HG03457 (cell line): ENCODE results near the gene GAS6.
"Not testable (repeated sequence)": the region's sequence is repeated elsewhere in the genome, so short reads cannot be mapped to it uniquely, and the experiment has no call there.

Experiments
- ATAC-seq: cut with Tn5 transposase; IDR thresholded peaks from one replicate; pipeline ENCODE4 v1.9.1; 2021; ENCODE audit warnings: moderate number of reproducible peaks; ENCODE audit not compliant: unreplicated experiment

The GAS6 gene

DNA sequence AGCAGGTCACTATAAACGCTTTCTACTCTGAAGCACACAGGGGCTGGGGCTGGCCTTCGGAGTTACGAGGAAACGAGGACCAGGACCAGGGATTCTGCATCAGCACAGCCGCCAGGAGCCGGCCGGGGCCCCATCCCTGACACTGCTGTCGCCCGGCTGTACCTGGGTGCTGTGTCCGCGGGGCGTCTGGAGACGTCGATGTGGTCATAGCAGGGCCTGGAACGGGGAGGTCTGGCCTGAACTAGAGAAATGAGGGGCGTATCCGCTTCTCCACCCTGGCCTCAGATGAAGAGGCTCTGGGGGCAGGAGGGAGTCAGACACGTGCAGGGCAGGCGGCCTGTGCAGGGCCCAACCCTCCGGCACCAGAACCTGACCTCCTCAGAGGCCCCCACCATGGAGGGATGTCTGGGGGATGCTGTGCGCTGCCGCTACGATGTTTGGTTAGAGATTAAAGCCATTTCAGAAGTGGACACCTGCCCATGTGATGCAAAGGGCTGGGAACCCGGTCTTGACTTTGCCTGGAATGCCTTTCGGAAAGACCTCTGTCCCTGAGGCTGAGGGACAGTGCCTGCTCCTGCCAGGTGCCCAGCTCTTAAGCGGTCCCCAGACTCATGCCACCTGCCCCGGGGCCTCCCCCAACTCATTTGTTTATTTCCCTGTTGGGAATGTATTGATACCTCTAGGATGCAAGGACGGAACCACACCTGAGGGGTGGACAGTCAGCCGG, 21.4 kb downstream of the GAS6 start:
- no peak for ATAC-seq

DNA sequence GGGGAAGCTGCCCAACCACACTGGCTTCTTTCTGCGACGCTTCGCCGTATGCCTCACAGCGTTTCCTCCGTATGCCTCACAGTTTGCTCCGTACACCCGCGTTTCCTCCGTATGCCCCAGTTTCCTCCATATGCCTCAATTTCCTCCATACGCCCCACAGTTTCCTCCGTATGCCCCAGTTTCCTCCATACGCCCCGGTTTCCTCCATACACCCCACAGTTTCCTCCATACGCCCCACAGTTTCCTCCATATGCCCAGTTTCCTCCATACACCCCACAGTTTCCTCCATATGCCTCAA, 22.6 kb downstream of the GAS6 start:
- no peak for ATAC-seq

DNA sequence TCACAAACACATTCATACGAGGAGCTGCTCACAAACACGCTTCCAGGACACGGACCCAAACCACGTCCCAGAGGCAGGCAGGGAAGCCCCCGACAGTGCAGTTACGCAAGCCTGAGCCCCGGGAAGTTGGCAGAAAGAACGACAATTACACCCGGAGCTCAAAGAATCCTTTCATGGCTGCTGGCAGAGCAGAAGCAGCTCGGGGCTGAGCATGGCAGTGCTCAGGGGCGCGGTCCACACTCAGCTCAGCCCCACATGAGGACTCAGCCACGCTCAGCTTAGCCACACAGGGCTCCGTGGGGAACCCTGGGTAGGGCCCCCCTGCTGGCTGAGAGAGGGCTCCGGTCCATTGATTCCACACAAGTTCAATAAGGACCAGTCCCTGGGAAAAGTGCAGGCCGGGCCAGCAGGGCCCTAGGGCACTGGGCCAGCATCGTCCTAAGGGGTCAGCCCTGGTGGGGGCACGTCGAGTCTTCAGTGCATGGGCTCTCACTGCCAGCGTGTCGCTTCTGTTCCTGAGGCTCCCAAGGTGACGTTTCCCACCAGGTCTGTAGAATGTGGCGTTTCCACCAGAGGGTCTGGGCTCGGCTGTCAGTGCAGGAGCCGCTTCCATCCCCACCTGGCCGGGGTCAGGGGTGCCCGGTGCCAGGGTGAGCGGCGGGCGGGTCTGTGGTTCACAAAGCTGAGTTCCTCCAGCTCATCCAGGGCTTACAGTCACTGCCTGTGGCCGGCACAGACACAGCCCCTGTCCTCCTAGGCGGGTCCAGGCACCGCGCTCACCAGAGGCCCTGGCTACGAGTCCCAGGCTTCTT, 23.1 kb downstream of the GAS6 start:
- ATAC-seq = no peak

DNA sequence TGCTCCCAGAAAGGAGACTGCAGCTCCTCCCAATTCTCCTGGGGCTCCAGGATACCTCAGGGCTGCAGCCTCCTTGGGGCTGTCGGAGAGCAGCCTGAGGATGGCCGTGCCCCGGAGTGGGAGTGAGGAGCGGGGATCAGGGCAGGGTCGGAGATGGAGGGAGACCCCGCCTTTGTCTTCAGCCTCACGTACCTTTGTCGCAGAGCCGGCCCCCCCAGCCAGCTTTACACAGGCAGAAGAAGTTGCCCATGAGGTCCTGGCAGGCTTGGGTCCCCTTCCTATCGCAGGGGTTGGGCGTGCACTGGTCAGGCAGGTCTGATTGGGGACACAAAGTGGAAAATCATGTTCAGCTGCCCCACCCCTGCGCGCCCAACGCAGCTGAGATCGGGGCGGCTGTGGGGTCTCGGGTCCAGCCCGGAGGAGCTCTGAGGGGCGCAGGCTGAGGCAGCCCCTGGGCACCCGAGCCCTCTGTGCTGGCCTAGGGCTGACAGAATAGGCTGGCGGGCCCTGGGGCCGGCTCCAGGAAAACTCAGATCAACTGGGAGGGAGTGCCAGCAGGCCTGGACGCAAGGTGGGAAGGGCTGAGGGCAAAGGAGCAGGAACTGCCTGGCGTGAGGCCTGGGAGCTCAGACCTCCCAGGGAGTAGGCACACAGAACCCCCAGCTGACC, 24.2 kb downstream of the GAS6 start:
- no peak for ATAC-seq

DNA sequence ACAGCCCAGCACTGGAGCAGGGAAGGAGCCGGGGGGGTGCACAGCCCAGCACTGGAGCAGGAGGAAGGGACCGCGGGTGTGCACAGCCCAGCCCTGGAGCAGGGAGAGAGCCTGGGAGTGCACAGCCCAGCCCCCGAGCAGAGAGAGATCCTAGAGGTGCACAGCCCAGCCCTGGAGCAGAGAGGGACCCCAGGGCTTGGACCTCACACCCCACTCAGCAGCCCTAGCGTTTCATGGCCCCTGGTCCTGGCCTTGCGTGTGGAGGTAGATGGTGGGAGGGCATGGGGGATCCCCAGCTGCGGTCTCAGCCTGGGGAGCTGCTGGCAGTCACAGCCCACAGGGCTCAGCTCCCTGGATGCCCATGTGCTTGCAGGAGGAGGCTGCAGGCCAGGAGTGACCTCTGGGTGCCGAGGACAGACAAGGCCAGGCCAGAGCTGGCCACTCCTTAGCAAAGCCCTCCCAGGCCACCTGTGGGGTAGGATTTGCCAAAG, 25.1 kb downstream of the GAS6 start:
- no peak for ATAC-seq

DNA sequence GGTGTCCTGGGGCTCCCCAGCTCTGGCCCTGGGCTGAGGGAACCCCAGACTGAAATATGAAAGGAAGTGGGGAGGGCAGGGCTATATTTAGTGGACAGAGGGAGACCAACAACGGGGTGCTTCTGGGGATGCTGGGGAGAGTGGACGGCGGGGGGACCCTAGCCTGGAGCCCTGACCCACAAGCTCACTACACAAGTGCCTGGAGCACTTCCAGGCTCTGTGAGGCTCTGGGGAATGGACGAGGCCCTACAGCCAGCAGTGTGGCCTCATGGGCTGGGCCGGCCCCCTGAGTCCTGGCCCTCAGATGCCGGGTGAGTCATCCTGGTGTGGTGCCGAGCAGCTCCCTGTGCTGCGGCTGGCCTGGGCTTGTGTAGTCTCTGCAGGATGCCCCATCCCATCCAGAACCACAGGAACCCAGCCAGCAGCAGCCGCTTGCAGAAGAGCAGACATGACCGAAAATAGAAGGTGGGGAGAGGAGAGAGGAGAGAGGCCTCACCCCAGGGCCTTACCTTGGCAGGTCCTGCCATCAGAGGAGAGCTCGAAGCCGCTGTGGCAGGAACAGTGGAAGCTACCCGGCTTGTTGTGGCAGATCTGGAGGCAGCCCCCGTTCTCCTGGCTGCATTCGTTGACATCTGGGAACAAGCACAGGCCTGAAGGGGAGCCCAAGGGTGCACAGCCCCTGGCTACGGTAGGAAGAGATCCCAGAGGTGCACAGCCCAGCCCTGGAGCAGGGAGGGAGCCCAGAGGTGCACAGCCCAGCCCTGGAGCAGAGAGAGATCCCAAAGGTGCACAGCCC, 26.1 kb downstream of the GAS6 start:
- no peak for ATAC-seq

DNA sequence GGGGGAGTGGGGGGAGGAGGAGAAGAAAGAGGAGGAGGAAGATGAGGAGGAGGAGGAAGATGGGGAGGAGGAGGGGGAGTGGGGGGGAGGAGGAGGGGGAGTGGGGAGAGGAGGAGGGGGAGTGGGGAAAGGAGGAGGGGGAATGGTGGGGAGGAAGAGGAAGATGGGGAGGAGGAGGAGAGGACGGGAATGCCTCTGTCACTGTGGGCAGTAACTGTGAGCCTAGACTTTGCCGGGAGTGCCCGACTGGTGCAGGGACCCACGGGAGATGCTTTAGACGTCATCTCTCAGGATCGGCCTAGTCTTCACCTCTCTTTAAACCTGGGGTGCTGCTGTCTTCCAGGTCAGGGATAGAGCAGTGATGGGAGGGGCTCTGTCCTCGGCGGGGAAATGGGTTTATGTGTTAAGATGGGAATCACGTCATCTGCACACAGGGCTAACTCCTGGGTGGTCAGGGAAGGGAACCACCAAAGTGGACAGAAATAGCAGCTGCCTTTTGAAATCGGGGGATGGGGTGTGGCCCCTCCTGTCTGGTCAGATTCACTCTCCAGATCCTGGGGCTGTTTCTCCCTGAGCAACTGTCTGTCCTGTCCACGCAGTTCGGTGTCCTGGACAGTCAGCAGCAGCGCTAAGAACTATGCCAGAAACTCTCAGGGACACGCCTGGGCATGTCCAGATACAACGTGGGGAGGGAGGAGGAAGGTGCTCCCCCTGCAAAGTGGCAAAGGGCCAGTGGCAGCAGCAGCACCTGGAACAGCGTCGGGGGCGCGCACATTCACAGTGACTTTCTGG, 26.9 kb downstream of the GAS6 start:
- no peak for ATAC-seq

DNA sequence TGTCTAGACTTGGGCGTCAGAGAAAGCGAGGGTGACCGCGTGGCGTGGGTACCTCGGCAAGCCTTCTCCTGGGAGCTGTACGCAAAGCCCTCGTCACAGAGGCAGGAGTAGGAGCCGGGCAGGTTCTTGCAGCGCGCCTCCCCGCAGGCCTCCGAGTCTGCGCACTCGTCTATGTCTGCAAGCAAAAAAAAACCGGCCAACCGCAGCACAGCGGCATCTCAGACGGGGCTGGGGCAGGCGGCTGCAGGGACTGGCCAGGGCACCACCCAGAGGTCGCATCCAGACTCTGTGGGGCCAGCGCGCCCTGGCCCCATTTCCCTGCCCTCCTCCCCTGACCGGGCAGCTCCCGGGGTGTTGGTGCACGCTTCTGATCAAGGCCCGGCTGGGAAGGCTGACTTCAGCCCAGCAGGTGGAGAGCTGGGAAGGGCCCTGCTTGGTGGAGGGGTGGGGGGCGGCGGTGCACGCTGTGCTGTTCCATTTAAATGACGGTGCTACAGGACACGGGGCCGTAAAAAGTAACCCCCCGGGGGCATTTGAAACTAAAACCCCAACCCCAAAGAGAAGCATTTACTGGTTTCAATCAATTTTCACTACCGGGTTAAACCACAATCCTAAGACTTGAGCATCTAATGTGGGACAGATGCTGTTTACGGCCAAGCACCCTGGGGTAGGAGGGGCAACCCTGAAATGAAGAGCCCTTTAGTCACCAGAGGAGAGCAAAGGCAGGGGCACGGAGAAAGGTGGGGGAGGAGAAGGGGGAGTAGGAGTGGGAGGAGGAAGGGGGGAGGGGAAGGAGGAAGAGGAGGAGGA, 28.2 kb downstream of the GAS6 start:
- no peak for ATAC-seq

DNA sequence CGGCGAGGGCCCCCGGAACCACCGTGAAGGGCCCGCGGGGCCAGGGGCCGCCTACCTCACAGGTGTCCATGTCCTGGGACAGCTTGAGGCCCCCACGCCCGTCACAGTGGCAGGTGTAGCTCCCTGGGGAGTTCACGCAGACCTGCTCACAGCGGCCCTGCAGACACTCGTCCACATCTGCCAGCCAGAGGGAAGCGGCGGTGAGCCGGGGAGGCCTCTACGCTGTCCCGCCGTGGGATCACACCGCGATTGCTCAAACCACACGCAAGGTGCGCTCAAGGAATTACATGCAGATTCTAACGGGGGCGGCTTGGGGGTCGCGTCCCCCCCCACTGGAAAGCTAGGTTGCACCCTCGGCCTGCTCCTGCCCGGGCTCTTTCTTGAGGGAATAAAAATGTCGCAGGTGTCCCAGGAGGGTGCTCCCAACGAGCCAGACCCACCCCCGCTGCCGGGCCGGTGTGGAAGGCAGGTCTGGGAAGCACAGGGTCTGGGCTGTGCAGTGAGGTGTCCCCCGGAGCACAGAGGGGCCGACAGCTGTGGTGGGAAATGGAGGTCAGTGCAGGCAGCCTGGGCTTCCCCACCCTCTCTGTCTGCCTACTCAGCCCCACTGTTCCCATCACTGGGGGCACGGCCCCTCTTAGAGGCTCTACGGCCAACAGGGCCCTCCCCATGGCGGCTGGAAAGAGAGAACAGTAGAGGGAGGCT, 29.2 kb downstream of the GAS6 start:
- ATAC-seq = no peak

DNA sequence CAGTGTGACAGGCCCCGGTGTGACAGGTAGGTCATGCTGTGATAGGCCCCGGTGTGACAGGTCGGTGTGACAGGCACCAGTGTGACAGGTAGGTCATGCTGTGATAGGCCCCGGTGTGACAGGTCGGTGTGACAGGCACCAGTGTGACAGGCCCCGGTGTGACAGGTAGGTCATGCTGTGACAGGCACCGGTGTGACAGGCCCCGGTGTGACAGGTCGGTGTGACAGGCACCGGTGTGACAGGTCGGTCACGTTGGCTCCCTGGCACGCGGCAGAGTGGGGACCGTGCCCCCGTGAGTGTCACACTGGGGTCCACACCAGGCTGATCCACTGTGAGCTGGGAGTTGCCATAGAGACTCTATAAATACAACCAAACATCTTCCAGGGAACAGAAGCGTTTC, 29.9 kb downstream of the GAS6 start:
- not testable (repeated sequence) for ATAC-seq

DNA sequence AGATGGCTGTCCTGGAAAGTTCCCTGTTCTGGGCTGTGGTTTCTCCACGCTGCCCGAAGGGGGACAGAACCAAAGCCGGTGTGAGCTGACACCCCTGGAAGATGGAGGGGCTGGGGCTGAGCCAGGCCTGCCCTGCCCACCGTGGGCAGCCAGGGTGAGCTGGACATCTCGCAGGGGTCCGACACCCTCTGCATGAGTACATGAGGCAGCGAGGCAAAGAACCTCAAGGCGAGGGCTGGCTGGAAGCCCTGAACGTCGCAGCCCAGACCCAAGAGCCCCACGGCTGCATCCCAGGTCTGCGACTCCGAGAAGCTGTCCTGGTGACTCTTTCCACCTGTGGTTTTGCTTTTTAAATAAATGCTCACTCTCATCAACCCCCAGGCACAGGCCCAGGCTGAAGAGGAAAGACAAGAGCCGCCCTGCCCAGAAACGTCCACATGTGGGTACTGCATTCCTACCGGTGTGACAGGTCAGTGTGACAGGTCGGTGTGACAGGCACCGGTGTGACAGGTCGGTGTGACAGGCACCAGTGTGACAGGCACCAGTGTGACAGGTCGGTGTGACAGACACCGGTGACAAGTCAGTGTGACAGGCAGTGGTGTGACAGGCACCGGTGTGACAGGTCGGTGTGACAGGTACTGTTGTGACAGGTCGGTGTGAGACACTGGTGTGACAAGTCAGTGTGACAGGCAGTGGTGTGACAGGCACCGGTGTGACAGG, 30.6 kb downstream of the GAS6 start:
- ATAC-seq = no peak

DNA sequence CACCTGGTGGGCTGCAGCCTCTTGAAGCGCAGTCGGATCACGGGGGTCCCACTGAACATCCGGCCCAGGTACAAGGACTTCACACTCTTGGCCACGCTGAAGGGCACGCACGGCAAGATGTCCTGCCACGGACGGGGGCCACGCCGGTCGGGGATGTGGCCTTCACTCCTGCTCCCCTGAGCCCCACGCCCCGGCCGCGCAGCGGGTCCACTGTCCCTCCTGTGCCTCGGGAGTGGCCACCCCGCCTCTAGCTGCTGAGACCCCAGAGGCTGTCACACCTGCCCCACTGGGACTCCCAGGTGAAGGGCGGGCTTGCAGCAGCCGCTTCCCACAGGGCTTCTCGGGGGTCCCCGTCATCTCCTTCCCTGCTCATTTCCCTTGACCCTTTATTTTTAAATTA, 31.2 kb downstream of the GAS6 start:
- no peak for ATAC-seq

DNA sequence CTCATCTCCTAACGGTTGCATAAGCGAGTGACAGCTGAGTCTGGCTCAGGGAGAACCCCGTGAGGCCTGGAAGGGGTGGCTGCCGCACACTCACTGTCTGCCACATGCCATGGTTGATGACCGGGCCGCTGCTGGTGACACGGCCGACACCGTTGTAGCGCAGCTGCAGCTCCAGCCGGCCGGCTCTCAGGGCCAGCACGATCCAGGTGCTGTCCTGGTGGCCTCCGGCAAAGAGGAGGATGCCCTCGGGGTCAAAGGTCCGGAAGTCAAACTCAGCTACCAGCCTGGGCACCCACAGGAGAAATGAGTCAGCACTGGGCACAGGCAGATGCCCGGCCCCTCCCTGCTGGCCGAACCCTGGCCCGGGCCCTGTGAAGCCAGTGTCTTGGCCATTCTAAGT, 31.7 kb downstream of the GAS6 start:
- ATAC-seq = no peak

DNA sequence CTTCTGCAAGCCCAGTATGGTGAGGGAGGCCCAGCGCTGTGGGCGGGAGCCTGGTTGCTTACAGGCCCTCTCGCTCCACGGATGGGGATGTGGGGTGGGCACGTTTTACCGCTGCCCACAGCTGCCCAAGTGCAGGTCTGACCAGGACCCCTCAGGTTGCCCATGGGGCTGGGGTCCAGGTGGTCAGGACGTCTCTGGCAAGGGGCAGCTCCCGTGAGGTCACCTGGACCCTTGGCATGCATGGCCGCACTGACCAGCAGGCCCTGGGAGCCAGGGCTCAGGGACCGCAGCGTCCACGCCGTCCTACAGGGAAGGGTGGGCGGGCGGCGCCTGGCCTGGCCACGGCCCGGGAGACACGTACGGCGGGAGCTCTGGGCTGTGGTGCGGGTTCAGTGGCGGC, 32.8 kb downstream of the GAS6 start:
- ATAC-seq = no peak

DNA sequence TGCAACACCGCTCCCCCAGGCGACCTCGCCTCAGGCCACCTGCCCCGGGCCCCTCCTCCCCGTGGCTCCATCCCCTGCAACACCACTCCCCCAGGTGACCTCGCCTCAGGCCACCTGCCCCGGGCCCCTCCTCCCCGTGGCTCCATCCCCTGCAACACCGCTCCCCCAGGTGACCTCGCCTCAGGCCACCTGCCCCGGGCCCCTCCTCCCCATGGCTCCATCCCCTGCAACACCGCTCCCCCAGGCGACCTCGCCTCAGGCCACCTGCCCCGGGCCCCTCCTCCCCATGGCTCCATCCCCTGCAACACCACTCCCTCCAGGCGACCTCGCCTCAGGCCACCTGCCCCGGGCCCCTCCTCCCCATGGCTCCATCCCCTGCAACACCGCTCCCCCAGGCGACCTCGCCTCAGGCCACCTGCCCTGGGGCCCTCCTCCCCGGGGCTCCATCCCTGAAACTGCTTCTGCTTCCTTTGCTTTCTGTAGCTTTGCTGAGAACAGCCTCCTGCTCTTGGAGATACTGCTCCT, 33.4 kb downstream of the GAS6 start:
- not testable (repeated sequence) for ATAC-seq

DNA sequence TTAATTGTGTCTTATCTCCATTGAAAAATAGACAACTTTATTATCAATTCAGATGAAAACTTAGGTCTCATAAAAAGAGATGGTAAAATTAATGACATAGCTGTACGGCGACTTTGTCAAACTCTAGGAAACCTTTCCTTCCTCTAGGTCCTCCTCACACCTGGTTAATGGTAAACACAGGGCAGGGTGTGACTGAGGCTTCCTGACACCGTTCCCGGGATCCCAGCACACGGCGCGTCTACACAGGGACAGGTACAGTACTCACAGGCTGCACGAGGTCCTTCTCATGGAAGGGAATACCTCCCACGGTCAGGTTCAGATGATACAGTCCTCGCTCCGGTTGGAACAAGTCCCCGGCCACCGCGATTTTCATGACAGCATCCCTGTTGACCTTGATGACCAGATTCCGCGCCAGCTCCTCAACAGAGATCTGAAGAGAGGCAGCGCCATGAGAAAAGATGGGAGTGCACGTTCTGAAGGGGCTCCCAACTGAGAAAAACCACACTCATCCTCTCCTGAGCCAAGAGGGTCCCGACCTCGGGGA, 35.5 kb downstream of the GAS6 start:
- no peak for ATAC-seq

DNA sequence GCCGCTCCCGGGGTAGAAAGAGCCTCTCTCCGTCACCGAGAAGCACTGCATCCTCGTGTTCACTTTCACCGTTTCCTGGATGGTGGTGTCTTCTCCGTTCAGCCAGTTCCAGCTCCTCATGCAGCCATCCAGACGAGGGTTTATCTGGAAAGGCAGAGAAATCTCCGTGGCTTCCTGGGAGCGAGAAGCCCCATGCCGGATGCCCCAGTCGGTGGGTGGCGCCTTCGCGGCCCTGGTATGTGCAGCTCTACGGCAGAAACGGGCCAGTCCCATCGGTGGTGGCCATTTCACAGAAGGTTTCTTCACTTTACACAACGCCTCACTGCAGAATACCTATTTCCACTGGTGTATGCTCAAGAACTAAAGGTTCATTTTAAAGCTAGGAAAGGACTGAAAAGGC, 36.9 kb downstream of the GAS6 start:
- ATAC-seq = no peak

DNA sequence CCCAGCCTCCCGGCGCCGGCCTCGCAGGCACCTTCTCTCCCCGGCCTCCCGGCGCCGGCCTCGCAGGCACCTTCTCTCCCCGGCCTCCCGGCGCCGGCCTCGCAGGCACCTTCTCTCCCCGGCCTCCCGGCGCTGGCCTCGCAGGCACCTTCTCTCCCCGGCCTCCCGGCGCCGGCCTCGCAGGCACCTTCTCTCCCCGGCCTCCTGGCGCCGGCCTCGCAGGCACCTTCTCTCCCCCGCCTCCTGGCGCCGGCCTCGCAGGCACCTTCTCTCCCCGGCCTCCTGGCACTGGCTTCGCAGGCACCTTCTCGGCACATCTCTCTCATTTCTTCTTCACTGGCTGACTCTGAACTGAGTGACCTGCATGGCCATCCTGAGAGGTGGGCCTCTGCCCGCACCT, 37.4 kb downstream of the GAS6 start:
- not testable (repeated sequence) for ATAC-seq
